Adrenal gland (tissue), 5 donors: ENCODE results near the gene AUH.

Experiments
- CTCF ChIP-seq, 6 experiments: fragments of 450-650 bp in 4 of 6; fragments of 200-600 bp in 2 of 6; sonication (generic) in 1 of 6; IDR thresholded peaks; 1 replicate in 5 of 6; 2 replicates in 1 of 6; pipeline versions ENCODE4 v1.5.1 to v1.8.0; 2016 to 2021; ENCODE audit warnings: antibody characterized with exemption in 6 of 6, mild to moderate bottlenecking in 2 of 6, moderate library complexity in 1 of 6
- POLR2A ChIP-seq, 2 donors: fragments of 450-650 bp; IDR thresholded peaks; one replicate each; pipeline ENCODE4 v1.6.1; 2017; ENCODE audit warnings: antibody characterized with exemption in 2 of 2, mild to moderate bottlenecking in 2 of 2, moderate library complexity in 1 of 2
- donor health status: DM: no; HTN: no; CAD: no.

- TF ChIP-seq CTCF (IDR thresholded peaks at IDR 0.05) (no peak), POLR2A (IDR thresholded peaks at IDR 0.05) (no peak)
Observed at GRCh38 chr9:91220491-91221135, 141.1 kb downstream of the AUH start.
